Measurements from ENCODE around the gene S100Z. TPM values are rescaled to one million over a fixed set of nuclear protein-coding genes. Genes with fewer than 3 reads are reported as not detected.
A peak's percentile ranks its signal among the peaks of the same experiment; 100 is the strongest.
"Not testable (repeated sequence)": the region's sequence is repeated elsewhere in the genome, so short reads cannot be mapped to it uniquely, and the experiment has no call there.

Gene S100Z
- total RNA-seq, 3 donors from 2014 or later (not counting 1 experiment from before 2014, with no cell fraction given), result 0.60 to 3.3 (median 0.91) TPM

DNA sequence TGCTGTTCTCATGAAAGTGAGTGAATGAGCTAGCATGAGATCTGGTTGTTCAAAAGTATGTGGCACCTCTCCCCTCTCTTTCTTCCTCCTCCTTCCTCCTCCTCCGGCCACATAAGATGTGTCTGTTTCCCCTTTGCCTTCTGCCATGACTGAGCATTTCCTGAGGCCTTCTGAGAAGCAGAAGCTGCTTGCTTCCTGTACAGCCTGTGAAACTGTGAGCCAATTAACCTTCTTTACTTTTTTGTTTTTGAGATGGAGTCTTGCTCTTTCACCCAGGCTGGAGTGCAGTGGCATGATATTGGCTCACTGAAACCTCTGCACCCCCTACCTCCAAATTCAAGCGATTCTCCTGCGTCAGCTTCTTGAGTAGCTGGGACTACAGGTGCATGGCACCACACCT, 6.1 kb downstream of the S100Z start:
- peaks cover 6% of the 10 kb centered on the region for H3K36me3 Mint-ChIP-seq
- peaks cover 25 to 34% of the 10 kb centered on the region in 2 donors for H3K4me1 Mint-ChIP-seq
- peak overlapping the region; percentile 79 to 84 for H3K27ac Mint-ChIP-seq
- ATAC-seq (peak; percentile 55 to 82 (median 77)), DNase-seq (peak in 1 of 2 donors; percentile 50)
- TF ChIP-seq, protein P1, sequence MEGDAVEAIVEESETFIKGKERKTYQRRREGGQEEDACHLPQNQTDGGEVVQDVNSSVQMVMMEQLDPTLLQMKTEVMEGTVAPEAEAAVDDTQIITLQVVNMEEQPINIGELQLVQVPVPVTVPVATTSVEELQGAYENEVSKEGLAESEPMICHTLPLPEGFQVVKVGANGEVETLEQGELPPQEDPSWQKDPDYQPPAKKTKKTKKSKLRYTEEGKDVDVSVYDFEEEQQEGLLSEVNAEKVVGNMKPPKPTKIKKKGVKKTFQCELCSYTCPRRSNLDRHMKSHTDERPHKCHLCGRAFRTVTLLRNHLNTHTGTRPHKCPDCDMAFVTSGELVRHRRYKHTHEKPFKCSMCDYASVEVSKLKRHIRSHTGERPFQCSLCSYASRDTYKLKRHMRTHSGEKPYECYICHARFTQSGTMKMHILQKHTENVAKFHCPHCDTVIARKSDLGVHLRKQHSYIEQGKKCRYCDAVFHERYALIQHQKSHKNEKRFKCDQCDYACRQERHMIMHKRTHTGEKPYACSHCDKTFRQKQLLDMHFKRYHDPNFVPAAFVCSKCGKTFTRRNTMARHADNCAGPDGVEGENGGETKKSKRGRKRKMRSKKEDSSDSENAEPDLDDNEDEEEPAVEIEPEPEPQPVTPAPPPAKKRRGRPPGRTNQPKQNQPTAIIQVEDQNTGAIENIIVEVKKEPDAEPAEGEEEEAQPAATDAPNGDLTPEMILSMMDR (IDR thresholded peaks at IDR 0.05), result no peak
- H3K4me3 Mint-ChIP-seq, result peak overlapping the region; percentile 38
- no peaks in the 10 kb centered on the region for H3K9me3 ChIP-seq (ENCODE audit: control insufficient read depth, insufficient read depth, low read length)
- no peaks in the 10 kb centered on the region for H3K27me3 Mint-ChIP-seq (ENCODE audit: low read depth in 2 of 2)
- peak overlapping the region; percentile 37 for H3K27ac ChIP-seq (ENCODE audit: low read length)
- no peaks in the 10 kb centered on the region for H3K36me3 ChIP-seq (ENCODE audit: control insufficient read depth, insufficient read depth, low read length)
- H3K27me3 ChIP-seq (ENCODE audit: control insufficient read depth, insufficient read depth, low read length), result no peaks in the 10 kb centered on the region
- intact Hi-C loops (cut with micrococcal nuclease), result no loop called here
- no peak overlapping the region for H3K4me3 ChIP-seq (ENCODE audit: low read length)
- peaks cover 23% of the 10 kb centered on the region for H3K4me1 ChIP-seq (ENCODE audit: control insufficient read depth, insufficient read depth, low read length)
- 0% methylated on average over 1 of the region's 3 CpGs for WGBS (ENCODE audit: insufficient coverage)
- peaks cover 0 to 2% of the 10 kb centered on the region in 2 donors for H3K9me3 Mint-ChIP-seq

DNA sequence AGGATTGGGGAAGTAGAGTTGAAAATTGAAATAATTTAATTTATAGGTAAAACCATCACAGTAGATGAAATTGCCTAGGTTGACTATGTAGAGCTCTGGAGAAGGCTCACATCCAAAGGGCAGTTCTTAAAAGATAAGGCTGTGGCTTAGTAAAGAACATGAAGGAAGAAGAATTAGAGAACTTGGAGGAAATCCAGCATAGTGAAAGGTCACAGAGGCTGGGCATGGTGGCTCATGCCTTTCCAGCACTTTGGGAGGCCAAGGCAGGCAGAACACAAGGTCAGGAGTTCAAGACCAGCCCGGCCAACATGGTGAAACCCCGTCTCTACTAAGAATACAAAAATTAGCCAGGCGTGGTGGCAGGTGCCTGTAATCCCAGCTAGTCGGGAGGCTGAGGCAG, 7.0 kb downstream of the S100Z start:
- H3K36me3 ChIP-seq (ENCODE audit: control insufficient read depth, insufficient read depth, low read length); ATAC-seq; H3K36me3 Mint-ChIP-seq; H3K9me3 Mint-ChIP-seq; DNase-seq; H3K27me3 ChIP-seq (ENCODE audit: control insufficient read depth, insufficient read depth, low read length); intact Hi-C loops (cut with micrococcal nuclease); H3K27me3 Mint-ChIP-seq (ENCODE audit: low read depth in 2 of 2); H3K9me3 ChIP-seq (ENCODE audit: control insufficient read depth, insufficient read depth, low read length); H3K27ac ChIP-seq (ENCODE audit: low read length); H3K4me3 ChIP-seq (ENCODE audit: low read length): not testable (repeated sequence)
- Mint-ChIP-seq H3K4me1 (peaks cover 19 to 27% of the 10 kb centered on the region in 2 donors), H3K4me3 (peak overlapping the region; percentile 38), H3K27ac (peak overlapping the region; percentile 79 to 84)
- peaks cover 17% of the 10 kb centered on the region for H3K4me1 ChIP-seq (ENCODE audit: control insufficient read depth, insufficient read depth, low read length)
- 86% methylated on average over 4 of the region's 4 CpGs for WGBS (ENCODE audit: insufficient coverage)

DNA sequence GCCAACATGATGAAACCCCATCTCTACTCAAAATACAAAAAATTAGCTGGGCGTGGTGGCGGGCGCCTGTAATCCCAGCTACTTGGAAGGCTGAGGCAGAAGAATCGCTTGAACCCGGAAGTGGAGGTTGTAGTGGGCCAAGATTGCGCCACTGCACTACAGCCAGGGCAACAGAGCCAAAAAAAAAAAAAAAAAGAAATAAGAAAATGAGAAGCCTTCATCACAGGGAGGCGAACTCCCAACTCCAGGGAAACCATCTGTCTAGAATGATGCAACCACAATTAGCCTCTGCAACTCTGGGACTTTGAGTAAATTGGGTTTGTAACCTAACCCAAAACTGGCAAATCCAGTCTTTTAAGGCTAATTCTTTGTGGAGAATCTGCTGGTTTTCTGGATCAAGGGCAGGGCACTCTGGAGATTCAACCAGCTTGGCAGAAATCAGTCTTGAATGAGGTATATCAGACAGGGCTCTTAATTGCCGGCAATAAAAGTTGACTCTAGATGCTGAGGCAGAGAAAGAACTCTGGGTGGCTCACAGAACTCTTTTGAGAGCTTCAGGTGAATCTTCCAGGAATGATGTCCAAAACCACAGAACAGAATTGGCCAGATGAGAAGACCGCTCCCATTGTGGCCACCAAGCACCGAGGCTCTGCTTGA, 9.9 kb downstream of the S100Z start:
- no peaks in the 10 kb centered on the region for H3K27me3 Mint-ChIP-seq (ENCODE audit: low read depth in 2 of 2)
- Histone ChIP-seq H3K9me3 (ENCODE audit: control insufficient read depth, insufficient read depth, low read length) (no peaks in the 10 kb centered on the region), H3K36me3 (ENCODE audit: control insufficient read depth, insufficient read depth, low read length) (no peaks in the 10 kb centered on the region), H3K4me1 (ENCODE audit: control insufficient read depth, insufficient read depth, low read length) (peaks cover 16% of the 10 kb centered on the region), H3K4me3 (ENCODE audit: low read length) (no peak overlapping the region), H3K27me3 (ENCODE audit: control insufficient read depth, insufficient read depth, low read length) (no peaks in the 10 kb centered on the region), H3K27ac (ENCODE audit: low read length) (no peak overlapping the region)
- peaks cover 19 to 21% of the 10 kb centered on the region in 2 donors for H3K4me1 Mint-ChIP-seq
- intact Hi-C loops (cut with micrococcal nuclease), result loop anchor here (10.0 kb wide), 1 partner anchor 1405 kb away; no protein-coding TSS in a partner anchor
- H3K36me3 Mint-ChIP-seq, result peaks cover 6% of the 10 kb centered on the region
- H3K4me3 Mint-ChIP-seq, result no peak overlapping the region
- 94% methylated on average over 7 of the region's 10 CpGs for WGBS (ENCODE audit: insufficient coverage)
- TF ChIP-seq, protein P1 (IDR thresholded peaks at IDR 0.05), result no peak
- H3K9me3 Mint-ChIP-seq, result peaks cover 0 to 2% of the 10 kb centered on the region in 2 donors
- ATAC-seq, result no peak
- no peak for DNase-seq
- no peak overlapping the region for H3K27ac Mint-ChIP-seq

DNA sequence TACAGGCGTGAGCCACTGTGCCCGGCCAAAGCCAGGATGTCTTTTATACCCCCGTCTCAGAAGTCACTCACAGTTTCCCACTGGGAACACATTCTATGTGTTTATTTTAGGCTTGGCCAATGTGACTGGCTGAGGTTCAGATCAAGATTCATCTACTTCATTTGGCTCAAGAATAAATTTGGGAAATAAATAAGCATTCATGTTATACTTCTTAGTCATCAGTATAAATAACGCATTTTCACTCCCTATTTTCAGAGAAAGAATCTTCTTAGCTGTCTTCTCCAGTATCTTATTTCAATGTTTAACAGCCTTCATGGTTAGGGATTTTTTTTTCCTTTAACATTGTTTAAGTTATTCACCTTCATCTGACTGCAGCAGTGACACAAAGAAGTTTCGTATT, 11.8 kb downstream of the S100Z start:
- H3K9me3 Mint-ChIP-seq, result no peaks in the 10 kb centered on the region
- no peak overlapping the region for H3K27ac Mint-ChIP-seq
- Histone ChIP-seq H3K36me3 (ENCODE audit: control insufficient read depth, insufficient read depth, low read length) (no peaks in the 10 kb centered on the region), H3K4me3 (ENCODE audit: low read length) (no peak overlapping the region), H3K27ac (ENCODE audit: low read length) (no peak overlapping the region), H3K4me1 (ENCODE audit: control insufficient read depth, insufficient read depth, low read length) (no peaks in the 10 kb centered on the region), H3K9me3 (ENCODE audit: control insufficient read depth, insufficient read depth, low read length) (no peaks in the 10 kb centered on the region), H3K27me3 (ENCODE audit: control insufficient read depth, insufficient read depth, low read length) (no peaks in the 10 kb centered on the region)
- intact Hi-C loops (cut with micrococcal nuclease), result loop anchor here (10.0 kb wide), 1 partner anchor 1403 kb away; no protein-coding TSS in a partner anchor
- no peak overlapping the region for H3K4me3 Mint-ChIP-seq
- DNase-seq (no peak), ATAC-seq (no peak)
- no peaks in the 10 kb centered on the region for H3K27me3 Mint-ChIP-seq (ENCODE audit: low read depth in 2 of 2)
- H3K4me1 Mint-ChIP-seq, result peaks cover 4% of the 10 kb centered on the region in 2 donors
- 100% methylated on average over 3 of the region's 5 CpGs for WGBS (ENCODE audit: insufficient coverage)
- TF ChIP-seq, protein P1 (IDR thresholded peaks at IDR 0.05), result no peak
- H3K36me3 Mint-ChIP-seq, result peaks cover 2% of the 10 kb centered on the region

Data from natural killer cell (primary cell).